NCI-H1105 (cell line): ENCODE data around the gene ZMIZ1.

Experiments used
- DNase-seq: peaks from one replicate; lab custom pipeline; 2025; lab: John Stamatoyannopoulos, UW

ZMIZ1 gene

DNA sequence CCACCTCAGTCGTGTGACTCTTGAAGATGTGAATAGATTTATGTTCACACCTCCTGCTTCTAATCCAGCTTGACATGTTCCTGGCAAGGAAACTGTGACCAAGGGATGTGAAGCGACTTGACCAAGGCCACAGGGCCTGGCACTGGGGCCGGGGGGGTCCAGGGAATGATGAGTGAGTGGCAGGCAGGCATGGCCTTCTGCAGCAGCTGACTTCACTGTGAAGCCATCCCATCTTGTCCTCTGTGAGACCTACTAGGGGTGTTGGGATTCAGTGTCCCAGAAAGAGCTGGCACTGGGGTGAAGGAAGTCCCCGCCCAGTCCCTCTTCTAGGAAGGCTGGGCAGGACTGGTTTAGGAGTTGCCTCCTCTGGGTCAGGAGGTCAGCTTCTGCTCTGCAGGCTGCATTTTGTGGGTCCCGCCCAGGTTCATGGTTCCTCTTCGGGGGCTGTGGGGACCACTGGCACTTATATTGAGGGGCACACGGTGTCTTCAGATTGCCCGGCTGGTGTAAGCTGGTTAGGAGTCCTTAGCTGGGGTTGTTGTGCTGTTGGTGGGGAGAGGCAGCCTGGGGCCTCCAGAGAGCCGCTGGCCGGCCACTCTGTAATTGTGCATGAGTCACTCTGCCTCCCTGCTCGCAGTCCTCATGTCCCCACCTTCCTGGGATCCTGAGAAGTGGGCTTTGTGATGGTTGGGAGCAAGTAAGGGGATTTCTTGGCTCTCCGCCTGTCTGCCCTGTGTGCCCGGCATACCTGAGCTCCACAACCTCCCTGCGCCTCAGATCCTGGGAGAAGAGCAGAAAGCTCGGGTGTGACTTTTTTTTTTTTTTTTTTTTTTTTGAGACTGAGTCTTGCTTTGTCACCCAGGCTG, 11.0 kb downstream of the ZMIZ1 start:
- no peak for DNase-seq

DNA sequence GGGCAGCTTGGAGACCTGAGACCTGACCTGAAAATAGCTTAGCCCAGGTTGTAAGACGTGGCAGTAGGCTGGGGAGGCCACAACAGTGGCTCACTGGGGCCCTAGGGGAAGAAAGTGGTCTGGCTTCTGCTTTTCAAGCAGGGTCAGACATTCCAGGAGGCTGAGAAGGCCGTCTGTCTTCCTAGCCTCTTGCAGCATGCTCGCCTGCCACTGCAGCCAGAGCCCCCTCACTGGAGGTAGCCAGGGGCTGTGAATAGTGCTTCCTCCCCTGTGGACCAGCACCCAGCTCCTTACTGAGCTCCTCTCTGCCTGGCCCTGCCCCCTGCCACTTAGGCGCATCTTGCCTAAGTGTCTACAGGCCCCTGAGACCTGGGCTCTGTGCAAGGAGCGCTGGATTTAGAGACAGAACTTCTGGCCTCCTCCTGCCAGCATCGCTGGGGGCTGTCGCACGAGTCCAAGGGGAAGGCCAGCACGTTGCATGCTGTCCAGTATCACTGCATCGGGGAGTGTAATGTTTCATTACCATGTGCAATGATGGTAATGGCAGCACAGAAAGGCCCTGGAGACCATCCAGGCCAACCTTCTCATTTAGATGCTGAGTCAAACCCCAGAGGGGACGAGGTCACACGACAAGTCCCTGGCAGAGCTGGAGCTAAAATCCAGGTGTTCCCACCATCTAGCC, 12.7 kb downstream of the ZMIZ1 start:
- DNase-seq = no peak

DNA sequence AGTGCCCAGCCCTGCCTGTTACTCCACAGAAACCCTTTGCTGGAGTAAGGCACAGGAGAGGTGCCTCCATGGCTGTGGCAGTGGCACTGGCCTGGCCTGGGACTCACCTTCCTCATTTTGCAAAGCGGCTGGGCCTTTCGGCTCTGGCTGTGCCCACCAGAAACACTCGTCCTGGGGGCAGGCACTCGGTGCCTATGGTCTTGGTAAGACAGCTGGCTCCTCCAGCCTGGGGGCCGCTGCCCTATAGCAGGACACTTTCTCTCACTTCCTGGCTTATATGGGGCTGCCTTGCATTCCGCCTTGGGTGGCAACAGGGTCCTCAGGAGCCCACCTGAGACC, 13.2 kb downstream of the ZMIZ1 start:
- no peak for DNase-seq

DNA sequence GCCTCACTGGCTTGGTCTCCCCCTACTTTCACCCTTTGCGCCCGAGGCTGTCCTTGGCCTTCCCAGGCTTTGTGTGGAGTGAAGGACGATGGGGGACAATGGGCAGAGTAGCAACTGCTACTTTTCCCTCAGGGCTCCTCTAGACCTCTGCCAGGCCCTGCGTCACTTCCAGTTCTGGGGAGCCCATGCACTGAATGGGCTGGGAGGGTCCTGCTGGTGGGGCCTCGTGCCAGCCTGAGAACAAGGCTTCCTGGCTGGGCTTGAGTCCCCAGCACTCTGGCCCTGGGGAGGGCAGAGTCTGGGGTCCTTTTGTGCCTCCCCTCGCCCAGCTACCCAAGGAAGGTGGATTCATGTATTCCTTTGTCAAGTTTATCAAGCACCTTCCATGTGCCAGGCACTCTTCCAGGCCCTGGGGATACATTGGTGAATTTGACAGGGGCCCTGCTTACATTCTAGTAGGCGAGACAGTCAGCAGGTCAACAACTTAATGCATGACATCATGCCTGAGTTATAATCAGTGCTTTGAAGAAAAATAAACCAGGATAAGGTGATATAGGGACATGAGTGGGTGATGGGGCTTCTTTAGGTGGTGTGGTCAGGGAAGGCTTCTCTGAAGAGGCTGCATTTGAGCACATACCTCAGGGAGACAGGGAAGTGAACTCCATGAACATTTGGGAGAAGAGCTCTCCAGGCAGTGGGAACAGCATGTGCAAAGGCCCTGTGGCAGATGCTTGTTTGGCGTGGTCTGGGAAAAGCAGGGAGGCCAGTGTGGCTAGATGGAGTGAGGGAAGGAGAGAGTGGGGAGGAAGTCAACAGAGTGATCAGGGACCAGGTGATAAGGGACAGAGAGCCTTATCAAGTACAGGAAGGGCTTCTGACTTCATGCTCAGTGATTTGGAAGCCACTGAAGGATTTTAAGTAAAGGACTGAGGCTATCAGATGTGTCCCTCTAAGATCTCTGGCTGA, 14.1 kb downstream of the ZMIZ1 start:
- DNase-seq = no peak

DNA sequence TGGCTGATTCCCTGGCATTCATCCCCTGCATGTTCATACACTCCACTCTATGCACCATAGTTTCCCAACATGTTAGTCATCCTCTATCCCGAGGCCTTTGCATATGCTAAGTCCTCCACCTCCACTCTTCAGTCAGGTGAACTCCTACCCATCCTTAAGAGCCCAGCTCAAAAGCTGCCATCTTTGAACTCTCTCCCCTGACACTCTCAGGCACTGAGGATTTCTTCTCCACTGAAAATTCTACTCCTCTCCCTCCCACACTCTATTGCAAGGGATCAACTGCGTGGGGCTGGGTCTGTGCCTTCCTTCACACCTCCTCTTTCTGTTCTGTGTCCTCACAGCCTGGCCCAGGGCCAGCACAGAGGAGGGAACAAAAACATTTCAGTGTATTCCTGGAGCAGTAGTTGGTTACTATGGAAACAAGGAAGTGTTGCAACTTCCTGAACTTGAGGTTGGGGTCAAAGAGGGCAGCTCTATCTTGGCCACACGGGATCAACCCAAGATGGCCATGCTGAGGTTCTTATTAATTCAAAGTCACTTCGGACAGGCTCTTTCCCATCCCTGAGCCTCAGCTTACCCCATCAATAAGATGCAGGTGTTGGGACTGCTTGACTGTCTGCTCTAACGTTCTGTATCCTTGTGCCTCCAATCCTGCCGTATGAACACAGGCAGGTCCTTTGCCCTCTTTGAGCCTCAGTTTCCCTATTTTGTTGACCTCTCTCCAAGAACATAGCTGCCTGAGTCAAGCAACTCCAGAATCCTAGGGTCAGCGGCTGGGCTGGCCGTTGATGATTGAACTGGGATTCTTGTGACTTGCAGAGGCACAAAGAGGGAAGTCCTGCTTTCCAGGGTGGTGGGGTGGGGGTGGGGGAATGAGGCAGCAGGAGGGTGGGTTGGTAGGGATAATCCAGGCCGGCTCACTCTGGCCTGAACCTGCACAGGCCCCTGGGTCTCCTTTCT, 15.5 kb downstream of the ZMIZ1 start:
- peak; percentile 17 for DNase-seq

DNA sequence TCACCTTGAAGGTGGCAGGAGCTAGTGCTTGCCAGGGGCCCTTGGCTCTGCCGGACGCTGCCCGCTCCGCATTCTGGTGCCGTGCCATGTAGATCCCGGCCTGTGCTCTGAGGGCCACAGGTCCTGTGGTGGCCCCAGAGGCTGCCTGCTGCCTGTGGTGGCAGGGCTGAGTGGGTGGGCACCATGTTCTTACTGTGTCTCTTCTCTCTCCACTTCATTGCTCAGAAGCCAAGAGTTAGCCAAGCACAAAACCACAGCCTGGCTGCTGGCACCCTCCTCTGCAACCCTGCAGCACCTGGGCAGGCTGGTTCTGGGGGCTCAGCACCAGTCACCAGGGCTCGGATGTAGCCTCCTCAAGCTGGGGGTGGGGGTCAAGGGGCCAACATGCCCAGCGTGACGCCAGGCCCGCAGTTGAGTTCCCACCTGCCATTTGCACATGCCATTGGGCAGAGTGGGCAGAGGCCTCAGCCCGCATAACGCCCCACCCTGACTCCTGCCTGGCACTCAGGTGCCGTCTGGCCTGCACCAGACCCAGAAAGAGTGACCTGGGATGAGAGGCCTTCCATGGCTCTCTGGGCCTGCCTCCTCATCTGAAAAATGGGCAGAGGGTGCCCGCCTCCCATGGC, 16.3 kb downstream of the ZMIZ1 start:
- DNase-seq = no peak

DNA sequence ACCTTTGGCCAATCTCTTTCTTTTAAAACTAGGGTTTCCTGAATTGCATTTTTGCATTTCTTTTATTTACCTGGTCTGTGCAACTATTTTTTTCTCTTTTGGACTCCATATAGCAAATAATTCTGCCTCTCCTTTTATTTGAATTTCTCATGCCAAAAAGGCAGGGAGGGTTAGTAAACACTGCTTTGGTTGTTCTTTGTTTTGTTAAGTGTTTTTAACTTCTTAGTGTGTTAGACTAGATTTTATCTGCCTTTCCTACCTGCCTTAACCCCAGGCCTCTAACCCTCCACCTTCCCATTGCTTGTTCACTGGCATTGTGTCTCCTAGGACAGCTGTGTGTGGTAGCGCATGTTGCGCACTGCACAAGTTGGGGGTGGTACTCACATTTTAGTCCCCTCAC, 18.1 kb downstream of the ZMIZ1 start:
- no peak for DNase-seq

DNA sequence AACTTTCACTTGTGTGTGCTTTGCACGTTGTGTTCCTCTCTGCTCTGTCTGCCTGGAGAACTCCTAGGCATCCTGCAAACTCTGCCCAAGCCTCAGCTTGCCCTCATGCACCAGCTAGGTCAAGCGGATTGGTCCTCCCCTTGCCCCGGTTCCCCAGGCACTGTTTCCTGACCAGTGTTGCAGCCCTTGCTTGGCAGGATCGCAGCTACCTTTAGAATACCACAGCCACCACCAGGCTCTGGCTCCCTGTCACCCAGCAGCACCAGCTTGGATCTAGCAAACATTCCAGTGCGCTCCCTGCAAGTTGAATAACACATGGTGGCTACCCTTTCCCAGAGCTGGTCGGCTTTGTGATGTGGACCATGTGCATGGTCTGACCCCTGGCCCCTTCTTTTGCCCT, 19.0 kb downstream of the ZMIZ1 start:
- no peak for DNase-seq

DNA sequence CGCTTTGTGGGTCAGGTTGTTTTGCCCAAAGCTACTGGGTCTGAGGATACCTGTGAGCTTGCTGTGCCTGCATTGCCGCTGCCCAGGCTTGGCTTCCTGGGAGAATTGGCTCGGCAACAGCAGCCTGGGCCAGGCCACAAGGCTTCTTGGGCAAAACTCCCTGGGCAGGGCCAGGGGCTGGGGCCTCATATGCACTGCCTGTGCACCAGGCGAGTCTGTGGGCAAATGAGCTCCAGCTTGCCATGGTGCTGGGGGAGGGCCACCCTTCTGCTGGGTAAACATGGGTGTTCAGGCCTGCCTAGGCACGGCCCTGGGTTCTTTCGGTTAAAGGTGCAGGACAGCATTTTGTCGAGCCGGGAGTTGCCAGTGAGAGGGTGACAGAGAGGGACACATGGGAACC, 19.4 kb downstream of the ZMIZ1 start:
- DNase-seq = no peak

DNA sequence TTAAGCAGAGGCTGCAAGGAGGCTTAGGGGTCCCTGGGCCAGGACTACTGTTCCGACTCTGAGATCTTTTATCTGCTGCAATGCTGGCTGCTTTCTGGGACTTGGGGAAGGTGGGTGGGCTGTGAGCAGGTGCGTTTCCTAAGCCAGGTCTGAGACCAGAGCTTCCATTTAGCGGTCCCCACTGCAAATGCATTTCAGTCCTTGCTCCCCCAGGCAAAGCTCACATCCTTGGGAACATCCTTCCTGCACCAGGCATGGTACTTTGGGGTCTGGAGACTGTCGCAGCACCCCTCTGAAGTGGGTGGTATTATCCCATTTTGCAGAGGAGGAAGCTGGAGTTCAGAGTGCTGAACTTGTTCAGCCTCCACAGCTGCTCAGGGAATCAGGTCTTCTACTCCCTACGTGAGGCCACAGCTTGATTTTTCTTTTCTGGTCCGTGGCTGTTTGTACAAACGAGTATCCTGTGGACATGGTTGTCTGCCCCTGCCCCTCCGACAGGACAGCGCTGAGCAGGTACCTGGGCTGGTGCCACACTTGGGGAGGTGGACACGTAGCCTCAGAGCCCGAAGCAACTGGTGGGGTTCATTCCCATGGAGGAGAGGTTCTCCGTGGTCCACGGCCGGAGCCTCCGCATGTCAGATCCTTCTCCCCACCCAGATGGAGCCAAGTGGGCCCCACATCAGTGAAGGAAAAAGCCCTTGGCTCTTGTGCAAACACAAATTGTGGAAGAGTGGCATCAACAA, 20.0 kb downstream of the ZMIZ1 start:
- DNase-seq = no peak

DNA sequence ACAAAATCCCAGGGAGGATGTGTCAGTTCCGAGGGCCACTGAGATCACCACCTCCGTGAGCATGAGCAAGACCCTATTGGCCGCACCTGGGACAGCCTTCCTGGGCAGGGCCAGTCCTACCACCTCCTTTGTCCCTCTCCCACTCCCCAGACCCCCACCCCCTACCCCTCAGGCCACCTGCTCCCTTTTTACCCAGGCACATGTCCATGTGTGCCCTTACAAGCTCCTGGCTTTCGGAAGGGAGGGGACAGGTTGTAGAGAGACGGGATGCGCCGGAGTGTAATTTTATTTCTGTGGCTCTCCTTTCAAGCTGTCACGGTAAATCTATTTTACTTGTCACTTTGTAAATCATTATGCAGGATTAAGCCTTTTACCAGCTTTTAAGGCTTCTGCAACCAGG, 20.9 kb downstream of the ZMIZ1 start:
- no peak for DNase-seq

DNA sequence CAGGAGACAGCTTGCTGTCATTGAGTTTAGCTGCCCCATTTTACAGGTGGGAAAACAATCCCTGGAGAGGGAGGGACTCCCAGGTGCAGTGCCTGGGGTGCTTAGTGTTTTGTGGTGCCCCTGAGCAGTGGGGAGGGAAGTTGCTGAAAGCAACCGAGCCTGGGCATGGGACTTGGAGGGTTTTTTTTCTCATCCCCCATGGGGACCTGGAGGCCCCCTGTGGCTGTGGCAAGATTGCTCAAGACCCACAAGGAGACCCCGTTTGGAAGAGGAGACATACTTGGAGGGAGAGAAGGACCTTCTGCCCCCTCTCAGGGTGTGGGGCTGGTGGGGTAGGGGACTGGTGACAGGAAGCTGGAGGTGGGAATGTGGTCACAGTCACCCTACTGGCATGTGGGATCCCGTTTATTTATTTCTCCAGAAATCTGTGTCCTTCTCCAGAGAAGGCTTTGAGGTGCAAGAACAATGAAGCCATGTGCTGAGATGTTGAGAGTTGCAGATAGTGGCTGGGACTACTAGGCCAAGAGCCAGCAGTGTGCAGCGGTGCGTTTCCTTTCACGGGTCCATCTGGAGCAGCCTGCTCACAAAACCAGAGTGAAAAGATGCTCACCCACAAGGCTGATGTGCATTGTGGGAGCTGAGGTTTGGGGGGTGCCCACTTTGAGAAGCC, 21.5 kb downstream of the ZMIZ1 start:
- DNase-seq = no peak

DNA sequence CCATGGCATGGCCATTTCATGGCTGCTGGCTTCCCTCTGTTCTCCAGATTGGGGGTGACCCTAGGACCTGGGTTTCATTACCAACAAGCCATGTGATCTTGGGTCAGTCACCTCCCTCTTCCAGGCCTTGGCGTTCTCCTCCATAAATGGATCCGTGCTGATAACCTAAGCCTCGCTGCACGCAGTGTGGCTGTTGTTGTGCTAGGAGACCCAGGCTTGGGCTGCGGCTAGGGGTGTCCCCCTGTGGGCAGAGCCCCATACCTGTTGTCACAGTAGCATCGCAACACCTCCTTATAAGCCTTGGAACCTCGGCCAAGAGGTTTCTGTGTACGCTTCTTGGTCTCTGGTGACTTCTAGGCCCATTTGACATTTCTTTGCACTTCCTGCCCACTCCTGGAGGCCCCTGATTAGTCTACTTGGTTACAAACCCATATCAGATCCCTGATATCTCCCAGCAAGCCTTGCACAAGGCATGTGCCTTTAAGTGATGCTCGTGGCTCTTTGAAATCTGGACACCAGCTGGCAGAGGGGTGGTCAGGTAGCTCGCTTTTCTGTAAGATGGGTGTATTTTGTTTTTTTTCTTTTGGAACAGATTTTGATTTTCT, 23.6 kb downstream of the ZMIZ1 start:
- no peak for DNase-seq

DNA sequence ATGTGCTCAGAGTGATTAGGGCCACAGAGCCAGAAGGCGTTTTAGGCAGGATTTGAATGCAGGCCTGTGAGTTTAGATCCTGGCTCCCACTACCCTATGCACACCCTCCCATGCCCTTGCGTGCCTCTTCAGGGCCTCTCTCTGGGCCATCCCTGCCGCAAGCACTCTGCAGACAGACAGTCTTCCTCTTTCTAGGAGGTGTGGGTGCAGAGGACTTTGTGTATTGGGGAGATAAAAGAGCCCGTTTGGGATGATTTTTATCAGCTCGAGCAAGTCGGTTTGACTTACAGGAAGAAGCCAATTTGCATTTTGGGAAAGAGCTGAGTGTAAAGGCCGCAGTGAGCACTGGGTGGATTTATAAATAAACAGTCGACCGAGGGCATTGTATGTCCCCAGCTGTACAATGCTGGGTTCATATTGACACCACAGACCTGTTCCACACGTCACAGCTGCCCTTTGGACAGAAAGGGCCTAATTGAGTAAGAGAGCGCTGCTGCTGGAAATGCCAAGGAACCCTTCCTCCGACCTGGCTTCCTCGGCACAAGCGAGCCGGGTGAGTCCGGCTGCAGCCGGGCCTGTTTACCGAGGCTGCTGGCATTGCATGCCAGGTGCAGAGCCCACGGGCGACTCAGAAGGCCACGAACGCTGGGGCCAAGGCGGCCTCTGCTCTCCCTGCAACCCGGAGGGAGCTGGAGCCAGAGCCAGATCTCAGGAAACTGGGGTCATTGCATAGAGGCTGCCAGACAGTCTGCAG, 25.1 kb downstream of the ZMIZ1 start:
- no peak for DNase-seq

DNA sequence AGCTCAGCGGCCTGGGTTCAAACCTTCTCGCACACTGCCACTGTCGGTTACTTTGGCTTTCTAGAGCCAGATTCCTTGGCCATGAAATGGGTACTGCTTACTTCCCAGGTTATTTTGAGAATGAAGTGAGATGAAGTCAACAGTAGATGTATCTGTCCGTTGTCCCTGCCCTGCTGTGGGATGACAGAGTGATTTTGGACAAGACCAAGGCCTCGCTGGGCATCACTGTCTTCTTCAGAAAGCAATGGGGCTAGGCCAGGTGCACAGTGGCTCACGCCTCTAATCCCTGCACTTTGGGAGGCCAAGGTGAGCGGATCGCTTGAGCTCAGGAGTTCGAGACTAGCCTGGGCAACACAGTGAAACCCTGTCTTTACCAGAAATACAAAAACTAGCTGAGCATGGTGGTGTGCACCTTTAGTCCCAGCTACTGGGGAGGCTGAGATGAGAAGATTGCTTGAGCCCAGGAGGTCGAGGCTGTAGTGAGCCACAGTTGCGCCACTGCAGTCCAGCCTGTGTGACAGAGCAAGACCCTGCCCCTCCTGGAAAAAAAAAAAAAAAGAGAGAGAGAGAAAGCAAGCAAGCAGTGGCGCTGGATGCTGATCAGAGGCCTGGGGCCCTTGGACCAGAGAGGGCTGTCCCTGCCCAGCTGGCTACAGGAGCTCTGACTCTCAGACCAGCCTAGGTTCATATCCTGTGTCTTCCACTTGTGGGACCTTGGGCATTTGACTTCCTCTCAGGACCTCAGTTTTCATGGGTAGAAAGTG, 25.8 kb downstream of the ZMIZ1 start:
- no peak for DNase-seq

DNA sequence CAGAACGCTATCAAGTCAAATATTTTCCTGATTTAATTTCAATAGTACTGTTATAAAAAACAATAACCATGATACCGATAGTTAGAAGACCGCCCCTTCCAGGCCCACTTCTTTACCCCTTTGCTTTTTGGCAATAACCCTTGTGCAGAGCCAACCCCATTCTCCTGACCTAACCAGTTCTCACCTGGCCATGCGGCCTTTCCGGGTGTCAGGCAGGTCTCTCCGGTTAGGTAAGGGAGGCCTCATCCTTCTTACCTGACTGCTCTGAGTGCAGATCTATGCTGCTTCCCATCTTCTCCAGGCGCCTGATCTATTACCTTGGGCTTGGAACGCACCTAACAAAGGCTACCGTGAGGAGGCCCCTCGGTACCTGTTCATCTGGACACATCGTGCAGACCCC, 26.6 kb downstream of the ZMIZ1 start:
- no peak for DNase-seq

DNA sequence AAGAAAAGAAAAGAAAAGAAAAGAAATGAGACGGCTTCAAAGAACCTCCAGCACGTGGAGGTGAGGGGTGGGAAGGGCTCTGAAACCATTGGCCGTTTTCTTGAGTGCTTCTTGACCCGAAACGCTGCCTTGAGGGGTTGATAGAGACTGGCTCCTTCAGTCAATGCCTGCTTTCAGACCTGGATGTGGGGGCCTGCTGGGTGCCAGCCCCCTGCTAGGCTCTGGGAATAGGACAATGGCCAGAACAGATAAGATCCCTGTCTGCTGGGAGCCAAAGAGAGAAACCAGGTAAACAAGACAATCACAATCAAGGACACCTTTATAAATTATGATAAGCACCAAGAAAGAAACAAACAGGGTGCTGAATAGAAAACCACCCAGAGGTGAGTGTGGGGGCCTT, 27.7 kb downstream of the ZMIZ1 start:
- DNase-seq = no peak
